GOT3 (cell line): ENCODE results near the gene SULF2.
"Not testable (repeated sequence)": the region's sequence is repeated elsewhere in the genome, so short reads cannot be mapped to it uniquely, and the experiment has no call there.

Source experiments
- DNase-seq: peaks from one replicate; lab custom pipeline; 2025; ENCODE audit warnings: mixed read lengths; lab: John Stamatoyannopoulos, UW

SULF2 gene

DNA sequence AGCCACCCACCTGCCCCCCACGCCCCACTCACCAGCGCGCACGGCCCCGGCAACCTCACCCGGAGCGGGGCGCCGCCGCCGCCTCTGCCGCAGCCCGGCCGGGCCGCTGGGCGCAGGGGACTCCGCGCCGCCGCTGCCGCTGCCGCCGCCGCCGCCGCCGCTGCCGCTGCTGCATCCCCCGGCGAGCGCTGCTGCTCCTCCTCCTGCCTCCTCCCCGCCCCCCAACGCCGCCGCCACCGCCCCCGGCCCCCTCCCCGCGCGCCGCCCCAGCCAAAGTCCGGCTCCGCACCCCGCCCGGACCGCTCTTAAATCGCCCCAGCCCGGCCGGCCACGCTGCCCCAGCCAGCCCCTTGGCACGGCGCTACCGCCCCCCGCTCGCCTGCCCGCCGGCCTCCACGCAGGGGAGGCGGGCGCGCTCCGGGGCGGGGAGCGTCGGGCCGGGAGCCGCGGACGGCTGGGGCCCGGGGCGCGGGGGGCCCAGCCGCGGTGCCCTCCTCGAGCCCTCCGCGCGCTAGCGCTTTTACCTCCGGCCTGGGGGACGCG, at the start of gene SULF2:
Gene SULF2, minus strand, starts transcription at position 171 of the 543 bp plus-strand sequence. CDS start 28,118 bp downstream, outside the sequence.
- DNase-seq: no peak

DNA sequence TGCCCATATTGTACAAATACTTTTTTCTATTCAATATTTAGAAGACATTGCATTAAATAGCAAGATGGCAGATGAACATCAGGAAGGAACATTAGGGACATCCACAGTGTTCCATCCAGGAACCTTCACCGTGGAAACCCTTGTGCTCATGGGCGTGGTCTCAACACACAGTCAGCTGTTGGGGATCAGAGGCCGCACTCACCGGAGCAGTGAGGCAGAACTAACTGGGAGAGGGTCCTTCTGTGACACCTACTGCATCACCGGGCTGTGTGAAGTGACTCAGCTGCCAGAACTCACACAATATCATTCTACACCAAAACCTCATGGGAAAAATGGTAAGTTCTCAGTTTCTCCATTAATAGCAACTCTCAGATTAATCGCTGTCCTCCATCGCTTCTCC, 46.4 kb upstream of the SULF2 start:
- DNase-seq: not testable (repeated sequence)

DNA sequence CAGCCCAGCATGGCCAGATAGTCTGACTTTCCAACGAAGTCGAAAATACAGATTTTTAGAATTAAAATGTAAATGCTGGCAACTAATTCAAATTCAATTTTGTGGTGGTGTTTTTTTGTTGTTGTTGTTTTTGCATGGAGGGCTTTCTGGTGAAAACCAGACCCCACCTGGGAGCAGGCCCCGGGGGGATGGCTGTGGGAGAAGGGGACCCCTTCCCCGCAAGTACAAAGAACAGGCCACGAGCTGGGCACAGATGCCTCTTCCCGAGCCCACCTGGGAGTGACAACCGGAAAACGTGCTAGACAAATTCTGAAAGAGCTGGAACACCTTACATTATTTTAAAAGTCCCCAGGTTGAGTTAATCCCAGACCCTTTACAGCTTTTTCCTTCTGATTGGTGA, 41.4 kb upstream of the SULF2 start:
- DNase-seq: not testable (repeated sequence)

DNA sequence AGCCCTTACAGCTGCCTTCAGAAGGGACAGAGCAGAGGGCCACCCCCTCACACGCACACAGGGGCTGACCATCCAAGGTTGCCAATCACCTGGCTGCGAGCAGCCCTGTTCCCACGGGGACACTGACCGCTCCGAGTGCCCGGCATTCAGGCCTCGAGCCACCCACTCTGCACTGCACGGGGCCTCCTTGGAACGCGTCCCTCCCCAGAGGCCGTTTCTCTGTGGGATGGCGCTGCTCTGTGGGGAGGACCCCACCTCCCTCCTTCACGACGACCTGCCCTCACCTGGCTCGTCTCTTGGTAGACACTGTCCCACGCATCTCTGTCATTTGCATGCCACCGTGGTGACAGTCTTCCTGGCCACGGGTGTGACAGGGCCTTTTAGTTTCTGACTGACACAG, 40.7 kb upstream of the SULF2 start:
- DNase-seq: not testable (repeated sequence)

DNA sequence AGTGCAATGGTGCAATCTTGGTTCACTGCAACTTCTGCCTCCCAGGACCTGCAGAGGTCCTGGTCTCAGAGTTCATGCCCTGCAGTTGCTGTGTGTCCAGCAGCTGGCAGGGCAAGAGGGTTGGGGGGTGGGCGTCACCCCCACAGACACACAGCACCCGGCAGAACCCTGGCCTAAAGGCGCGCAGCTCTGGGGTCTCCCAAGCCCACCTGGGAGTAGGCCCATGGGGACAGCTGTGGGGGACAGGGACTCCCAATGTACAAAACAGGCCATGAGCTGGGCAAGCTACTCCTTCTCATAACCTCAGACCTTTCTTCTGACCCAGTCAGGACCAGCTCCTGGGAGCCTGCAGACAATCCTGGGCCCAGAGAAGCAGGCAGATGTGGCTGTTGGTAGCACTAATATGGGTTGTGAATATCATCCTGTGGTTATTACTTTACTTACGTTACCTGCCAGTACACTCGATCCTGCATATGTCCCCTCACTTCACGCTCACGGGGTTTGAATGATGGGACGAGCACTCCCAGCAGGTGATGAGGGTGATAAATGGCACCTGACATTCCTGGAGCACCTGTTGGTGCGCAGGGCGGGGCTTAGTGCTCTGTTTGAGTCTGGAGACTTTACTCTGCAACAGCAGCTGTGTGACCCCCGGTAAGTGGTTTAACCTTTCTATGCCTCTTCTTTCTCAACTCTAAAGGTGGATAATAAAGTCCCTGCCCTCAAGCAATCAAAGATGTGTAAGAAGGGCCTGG, 39.9 kb upstream of the SULF2 start:
- no peak for DNase-seq

DNA sequence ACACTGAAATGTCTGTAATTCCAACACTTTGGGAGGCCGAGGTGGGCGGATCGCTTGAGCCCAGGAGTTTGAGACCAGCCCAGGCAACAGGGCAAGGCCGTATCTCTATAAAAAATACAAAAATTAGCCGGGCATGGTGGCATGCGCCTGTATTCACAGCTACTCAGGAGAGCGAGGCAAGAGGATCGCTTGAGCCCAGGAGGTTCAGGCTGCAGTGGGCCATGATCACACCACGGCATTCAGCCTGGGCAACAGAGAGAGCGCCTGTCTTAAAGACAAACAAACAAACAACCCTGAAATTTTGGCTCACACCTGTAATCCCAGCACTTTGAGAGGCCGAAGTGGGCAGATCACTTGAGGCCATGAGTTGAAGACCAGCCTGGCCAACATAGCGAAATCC, 38.7 kb upstream of the SULF2 start:
- DNase-seq: not testable (repeated sequence)

DNA sequence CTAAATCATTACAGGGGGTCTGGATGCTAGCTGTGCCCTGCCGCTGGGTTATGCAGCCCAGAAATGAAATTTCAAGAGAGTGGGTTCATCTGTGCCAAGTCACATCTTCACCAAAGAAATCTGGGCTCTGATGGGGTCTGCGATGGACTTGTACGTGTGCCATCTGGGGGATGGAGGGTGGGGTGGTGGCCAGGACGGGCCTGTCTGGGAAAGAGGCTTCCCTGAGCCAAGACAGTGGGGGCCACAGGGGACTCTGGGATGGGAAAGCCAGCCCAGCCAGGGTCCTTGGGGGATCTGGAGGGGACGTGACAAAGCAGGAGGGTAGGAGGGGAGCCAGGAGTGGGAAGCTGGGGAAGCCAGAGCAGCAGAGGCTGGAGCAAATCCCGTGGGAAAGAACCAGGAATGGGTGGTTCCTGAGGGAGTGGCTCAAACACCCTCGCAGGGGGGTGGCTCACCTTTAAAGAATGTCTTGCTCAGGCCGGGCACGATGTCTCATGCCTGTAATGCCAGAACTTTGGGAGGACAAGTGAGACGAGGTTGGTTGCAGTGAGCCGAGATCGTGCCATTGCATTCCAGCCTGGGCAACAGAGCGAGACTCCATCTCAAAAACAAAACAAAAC, 36.3 kb upstream of the SULF2 start:
- no peak for DNase-seq

DNA sequence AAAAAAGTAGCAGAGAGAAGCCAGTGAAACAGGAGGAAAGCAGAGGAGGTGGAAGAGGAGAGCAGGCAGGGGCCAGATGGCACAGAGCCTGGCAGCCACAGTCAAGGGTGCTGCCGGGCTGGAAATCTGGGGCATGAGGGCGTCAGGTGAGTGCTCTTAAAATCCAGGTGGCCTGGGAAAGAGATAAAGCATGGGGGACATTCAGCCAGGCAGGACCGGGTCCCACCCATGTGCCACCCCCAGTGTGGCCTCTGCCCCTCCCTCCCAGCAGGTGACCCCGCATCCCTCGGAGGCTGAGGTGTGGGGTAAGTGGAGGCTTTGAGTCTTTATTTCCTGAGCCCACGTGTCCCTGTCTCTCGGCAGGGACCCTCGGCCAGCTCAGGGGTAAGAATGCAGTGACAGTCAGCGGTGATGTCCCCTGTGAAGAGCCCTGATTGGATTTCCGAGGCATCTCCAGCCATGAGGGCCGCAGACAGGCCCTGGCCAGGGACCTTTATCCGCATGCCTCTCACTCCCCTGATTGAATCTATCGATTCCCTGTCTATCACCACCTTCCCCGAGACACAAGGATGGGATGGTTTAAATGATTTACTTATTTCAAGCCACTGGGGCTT, 33.8 kb upstream of the SULF2 start:
- DNase-seq: no peak

DNA sequence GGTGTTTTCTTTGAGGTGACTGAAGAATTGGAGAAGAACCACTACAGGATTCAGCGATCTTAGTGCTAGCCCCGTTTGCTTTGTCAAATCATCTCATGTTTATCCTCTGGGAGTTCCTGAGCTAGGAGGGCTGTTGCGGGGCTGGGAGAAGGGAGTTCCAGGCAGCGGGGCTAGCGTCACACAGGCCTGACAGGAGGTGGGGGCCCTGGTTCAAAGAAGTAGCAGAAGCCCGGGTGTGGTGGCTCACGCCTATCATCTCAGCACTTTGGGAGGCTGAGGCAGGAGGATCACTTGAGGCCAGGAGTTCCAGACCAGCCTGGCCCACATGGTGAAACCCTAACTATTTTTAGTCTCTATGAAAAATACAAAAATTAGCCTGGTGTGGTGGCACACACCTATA, 33.2 kb upstream of the SULF2 start:
- DNase-seq: no peak

DNA sequence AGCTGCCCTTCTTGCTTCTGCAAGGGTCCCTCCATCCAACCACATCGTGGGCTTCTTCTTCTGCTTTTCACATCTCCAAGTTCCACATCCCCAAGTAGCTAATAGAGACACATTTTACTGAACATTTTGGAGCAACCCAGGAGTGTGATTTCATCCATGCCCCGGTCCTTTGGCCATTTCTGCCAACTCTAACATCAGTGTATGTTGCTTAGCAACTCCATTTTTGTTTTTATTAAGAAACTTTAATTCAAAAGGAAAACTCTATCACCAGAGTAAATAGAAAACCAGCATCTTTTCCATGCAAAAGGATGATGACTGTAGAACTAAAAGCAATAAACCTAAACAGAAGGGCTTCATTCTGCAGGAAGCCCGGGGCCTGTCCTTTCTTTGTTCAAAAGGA, 32.7 kb upstream of the SULF2 start:
- DNase-seq: no peak

DNA sequence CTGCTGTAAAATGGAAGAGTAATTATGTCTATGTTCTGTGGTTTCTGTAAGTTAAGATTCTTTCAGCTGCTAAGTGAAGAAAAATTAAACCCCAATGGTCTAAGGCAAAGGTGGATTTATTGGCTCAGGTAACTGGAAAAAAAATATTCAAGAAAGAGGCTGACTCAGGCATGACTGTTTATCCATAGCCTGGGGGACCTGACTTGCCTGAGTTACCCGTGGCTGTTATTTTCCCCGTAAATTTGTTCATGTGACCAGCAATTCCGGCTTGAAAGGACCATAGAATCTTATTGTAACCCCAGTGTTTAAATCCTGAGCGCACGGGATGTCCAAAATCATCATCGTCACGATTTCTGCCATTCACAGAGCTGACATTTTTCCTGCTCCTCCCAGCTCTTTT, 32.3 kb upstream of the SULF2 start:
- no peak for DNase-seq

DNA sequence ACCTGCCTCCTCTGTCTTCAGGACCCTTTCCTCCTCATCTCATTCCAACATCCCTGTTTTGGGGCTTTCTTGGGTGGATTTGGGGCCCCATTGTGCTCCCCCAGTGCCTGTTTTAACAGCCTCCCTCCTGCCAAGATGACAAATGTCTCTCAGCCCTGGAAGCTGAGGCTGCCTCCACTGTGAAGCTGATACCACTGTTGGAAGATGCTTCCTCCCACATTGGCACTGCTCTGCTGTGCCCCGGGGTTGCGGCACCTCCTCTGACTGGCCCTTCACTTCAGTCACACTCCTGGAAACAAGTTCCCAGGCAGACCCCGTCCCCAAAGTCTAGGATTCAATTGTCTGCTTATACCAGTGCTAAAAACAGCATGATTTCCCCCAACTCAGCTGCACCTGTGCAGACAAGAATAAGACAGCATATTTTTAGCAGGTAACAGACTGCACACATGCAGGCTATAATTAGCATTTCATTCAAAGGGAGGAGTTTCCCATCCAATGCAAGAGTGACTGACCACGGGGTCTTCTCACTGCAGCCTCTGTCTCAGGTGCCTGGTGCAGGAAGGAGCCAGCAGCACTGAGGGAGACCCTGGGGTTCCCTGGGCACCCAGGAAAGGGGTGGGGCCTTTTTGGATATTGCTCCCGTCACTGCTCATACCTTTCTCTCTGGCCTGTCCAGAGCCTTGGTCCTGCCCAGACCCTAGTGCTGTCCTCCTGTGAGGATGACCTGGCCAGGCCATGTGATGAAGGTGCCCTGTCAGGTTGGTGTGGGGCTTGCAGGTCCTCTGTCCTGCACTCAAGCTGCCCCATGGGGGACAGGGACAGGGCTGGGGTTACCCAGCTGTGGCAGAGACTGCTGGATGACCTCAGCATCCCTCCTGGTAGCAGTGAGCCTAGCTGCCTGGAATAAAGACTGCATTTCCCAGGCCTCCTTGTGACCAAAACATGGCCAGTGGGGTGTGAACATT, 31.5 kb upstream of the SULF2 start:
- no peak for DNase-seq

DNA sequence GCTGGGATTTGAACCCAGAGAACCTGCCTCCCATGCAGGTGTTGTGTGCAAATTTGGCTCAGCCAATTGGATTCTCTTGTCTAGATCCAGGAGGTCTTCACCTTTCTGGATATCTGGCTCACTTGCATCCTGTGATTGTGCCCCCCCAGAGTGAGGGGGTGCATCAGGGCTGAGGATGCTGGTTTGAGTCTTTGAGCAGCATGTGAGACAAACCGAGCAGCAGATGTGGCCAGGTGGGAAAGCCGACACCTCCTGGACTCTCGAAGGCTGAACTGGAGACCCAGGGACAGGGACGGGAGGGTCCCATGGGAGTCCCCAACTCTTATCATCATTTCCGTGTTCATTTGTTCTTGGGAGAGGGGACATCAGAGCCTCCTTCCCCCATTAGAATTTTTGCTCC, 30.6 kb upstream of the SULF2 start:
- no peak for DNase-seq

DNA sequence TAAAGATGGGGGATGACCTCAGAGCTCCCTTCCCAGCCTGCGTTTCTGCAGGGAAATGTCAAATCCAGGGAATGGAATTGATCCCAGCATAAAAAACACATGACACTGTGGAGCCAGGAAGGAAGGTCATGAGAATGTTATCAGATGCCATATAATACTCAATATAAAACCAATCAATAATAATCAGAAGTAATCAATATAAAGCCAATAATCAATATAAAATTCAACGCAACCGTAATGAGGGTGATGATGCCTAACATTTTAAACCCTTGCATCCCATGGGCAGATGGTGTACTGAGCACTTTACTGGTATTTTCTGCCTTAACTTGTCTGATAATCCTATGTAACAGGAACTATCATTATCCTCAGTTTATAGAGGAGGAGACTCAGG, 30.1 kb upstream of the SULF2 start:
- DNase-seq: no peak

DNA sequence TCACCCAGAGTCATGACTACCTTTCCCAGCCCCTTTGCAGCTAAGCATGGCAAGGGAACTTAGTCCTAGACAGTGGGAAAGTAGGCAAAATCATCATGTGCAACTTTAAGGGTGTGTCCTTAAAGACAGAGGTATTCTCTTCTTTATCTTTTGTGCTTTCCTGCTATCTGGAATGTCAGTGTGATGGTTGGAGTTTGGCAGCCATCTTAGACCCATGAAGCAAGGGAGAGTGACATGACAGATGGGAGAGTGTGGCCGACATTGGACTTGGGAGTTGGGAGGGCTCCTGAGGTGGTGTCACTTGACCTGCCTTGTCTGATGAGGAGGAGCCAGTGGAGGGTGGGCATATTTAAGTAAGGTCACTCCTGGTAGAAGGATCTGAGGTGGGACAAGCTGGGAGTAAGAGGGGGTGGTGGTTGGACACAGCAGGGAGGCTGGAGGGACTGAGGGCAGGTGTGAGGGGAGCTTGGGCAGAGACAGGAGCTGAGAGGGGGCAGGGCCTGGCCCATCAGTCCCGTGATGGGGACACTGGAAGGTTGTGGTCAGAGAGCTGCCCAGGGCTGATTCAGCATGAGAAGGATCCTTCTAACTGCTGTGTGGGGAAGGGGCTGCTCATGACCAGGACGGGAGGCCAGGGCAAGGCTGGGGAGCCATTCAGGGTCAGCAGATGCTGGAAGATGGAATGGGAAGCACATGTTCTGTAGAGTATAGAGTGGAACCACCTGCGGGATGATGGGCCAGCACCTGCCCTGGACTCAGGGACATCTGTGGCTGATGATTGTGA, 29.5 kb upstream of the SULF2 start:
- DNase-seq: no peak

DNA sequence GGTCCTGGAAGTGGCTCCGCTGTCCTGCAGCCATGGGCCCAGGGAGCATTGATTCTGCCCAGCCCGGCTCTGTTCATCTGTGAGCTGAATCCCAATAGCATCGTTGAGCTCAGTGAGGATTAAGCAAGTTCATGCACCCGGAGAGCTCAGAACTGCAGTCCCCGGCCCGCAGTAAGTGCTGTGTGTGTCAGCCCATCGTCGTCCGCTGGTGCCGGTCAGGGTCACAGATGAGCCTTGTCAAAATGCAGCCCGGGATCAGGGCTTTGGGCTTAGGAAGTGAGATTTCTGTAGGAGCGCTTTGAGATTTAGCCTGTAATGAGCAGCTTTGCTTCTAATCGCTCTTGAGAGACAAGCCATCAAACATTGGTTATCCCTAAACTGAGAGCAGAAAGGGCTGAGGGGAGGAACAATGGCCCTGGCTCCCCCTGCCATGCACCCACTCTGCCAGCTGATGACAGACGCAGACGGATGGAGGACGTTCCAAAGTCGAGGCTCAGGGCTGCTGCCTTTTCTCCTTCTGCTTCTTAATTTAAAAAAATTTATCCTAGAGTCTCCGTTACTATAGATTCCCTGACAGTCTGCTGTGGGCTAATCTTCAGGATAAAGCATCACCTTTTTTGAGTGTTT, 25.6 kb upstream of the SULF2 start:
- DNase-seq: no peak

DNA sequence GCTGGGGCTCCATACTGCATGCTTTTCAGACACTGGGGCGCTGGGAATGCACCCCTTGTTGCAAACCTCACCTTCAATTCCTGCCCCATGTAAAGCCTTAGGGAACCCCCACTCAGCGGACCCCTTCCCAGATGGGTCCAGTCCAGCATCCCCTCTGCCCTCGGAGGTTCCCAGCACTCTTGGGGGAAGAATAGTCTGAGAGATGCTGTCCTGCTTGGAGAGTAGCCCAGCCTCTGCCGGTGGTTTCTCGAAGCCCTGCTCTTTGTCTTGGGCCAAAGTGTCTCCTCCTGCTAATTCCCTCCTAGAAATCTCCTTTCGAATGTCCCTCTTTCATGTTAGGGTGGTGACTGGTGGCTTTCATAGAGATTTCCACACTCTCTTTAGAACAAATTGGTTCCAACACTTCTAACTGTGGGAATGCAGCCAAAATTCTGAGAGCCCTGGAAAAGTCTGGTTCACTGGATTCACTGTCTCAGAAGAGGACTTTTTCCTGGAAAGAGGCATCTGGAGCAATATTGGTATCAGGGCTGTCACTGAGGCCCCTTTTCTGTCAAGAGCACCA, 24.9 kb upstream of the SULF2 start:
- no peak for DNase-seq

DNA sequence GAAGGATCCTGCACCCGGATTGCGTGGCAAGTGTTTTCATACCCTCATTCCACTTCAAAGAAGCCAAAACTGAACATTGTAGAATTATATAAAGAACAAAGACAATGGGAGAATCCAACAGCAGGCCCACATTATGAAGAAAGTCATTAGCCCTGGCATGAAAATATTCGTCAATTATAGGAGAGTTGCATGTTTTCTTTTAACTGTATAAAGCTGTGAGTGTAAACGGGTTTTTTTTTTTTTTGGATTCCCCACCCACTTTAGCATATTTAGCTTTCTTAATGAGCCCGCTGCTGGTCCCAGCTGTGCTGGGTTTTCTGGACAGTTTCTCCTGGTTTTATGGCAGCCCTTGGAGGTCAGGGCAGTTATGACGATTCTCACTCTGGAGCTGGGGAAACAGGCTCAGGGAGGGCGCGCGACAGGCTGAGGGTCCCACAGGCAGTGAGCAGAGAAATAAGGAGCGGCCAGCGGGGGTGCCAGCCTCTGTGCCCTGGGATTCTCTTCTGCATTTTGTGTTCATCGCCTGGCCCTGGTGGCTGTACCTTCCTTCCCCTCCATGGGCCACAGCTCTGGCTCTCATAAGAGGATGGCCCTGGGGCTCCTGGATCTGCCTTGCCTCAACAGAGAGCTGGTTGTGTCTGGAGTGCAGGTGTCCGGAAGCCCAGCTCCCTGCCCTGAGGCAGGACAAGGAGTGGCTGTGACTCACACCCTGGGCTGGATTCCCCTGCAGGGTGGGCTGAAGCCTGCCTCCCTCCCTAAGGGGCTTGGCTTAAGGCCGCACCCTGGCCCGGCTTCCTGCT, 24.1 kb upstream of the SULF2 start:
- no peak for DNase-seq

DNA sequence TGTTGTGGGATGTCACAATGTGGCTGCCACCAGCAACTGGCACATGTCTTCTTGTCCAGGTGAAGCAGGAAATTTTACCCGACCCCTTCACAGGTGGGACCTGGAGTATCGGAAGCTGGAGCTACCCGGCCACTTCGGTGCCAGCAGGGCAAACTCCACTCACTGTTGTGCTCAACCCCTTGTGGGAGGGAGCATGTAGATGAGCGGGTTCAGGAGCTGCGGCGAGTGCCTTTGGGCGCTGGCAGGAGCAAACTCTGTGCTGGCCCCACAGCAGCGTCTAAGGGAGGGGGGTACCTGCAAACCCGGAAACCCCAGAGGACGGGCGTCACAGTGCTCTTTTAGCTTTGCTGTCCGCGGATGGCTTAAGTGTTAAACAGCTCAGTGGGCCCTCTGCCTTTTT, 20.7 kb upstream of the SULF2 start:
- DNase-seq: no peak
